IMR-90 (cell line): ENCODE data around the gene PXK. TPM values are rescaled to one million over a fixed set of nuclear protein-coding genes. Genes with fewer than 3 reads are reported as not detected.
A peak's percentile ranks its signal among the peaks of the same experiment; 100 is the strongest.

Experiments used
- CTCF ChIP-seq: conservative IDR thresholded peaks from 2 replicates; pipeline ENCODE4 v1.5.1; 2012; ENCODE audit warnings: mild to moderate bottlenecking, low read depth, low read length, improper control_type of control experiment
- polyA plus RNA-seq, 3 experiments: library from polyadenylated mRNA; depleted of rRNA; stranded (reverse); fragments of >200 nt; gene quantifications; 2 replicates each; pipeline ENCODE4 v1.2.3, GENCODE V29; 2012; ENCODE audit warnings: low replicate concordance in 1 of 3
- total RNA-seq: library from RNA; depleted of rRNA; stranded (reverse); fragments of >200 nt; gene quantifications from 2 replicates; pipeline ENCODE4 v1.2.3, GENCODE V29; 2012

The PXK gene
- total and polyA plus RNA-seq, 2 of the 4 experiments (the other 2 are of a cell fraction) = 14.3 to 17.7 TPM

- TF ChIP-seq CTCF = peak; percentile 85
Observed at GRCh38 chr3:58299839-58300516, 32.7 kb upstream of the PXK start (continued).
